ENCODE data around the gene NFKB1.

Gene NFKB1

DNA sequence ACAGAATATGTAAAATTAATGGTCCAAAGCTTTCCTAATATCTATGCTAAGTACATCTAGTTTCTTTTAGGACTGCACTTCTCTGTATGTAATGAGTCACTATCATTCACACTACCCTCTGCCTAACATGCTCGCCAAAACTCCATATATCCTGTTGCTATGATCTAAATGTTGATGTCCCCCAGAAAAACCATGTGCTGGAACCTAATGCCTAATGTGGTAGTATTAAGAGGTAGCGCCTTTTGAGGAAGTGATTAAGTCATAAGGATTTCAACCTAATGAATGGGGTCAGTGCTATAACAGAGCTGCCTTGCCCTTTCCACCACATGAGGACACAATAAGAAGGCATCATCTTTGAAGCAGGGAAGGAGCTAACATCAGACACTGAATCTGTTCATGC is 34.9 kb upstream of the NFKB1 start:
- ChIA-PET POLR2A (no interaction called here), CTCF (interaction anchor here (0.6 kb wide), 1 partner anchor 314 kb away, joined by 3 read pairs; no protein-coding TSS in a partner anchor)
- DNase-seq (ENCODE audit: extremely low spot score) = no peak
- no peak for TF ChIP-seq FOXK2 (IDR thresholded peaks at IDR 0.05)
- TF ChIP-seq CTBP1 (IDR thresholded peaks at IDR 0.05; ENCODE audit: borderline replicate concordance) = no peak
- no peak for TF ChIP-seq ELF4 (IDR thresholded peaks at IDR 0.05)
- TF ChIP-seq TARDBP (IDR thresholded peaks at IDR 0.05) = no peak
- no peak for TF ChIP-seq FOXA1 (IDR thresholded peaks at IDR 0.05)
- TF ChIP-seq LEF1 (IDR thresholded peaks at IDR 0.05; ENCODE audit: borderline replicate concordance) = no peak

DNA sequence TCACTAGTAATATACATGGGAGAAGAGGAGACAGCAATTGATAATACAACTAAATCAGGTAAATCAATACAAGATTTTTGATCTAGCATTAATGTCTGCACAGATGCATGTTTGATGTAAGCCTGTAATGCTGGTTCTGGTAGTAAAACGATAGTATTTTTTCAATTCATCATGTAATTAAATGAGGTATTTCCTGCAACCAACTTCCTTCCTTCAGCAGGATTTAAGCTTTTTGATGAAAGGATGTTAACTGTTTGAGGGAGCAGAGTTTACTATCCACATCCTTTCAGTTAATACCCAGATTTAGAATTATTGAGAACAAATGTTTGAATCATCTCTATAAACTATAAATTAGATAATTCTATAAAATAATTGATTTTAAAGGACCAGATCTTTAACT is 31.4 kb upstream of the NFKB1 start:
- no peak for TF ChIP-seq SP1 (IDR thresholded peaks at IDR 0.05)
- no peak for DNase-seq (ENCODE audit: extremely low spot score)
- ChIA-PET CTCF (interaction anchor here (0.8 kb wide), 1 partner anchor 12 kb away, joined by 3 read pairs; no protein-coding TSS in a partner anchor), POLR2A (no interaction called here)

DNA sequence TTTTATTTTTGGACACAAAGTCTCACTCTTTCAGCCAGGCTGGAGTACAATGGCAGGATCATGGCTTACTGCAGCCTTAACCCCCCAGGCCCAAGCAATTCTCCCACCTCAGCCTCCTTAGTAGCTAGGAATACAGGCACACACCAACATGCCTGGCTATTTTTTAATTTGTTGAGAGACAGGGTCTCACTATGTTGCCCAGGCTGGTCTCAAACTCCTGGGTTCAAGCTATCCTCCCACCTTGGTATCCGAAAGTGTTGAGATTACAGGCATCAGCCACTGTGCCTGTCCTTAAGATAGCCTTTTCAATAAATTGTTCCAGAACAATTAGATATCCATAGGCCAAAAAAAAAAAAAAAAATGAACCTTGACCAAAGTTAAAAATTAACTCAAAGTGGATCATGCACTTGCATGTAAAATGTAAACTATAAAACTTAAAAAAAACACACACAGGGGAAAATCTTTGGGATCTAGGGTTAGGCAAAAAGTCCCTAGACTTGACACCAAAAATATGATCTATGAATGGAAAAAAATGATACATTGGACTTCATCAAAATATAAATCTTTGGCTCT is 28.6 kb upstream of the NFKB1 start:
- TF ChIP-seq ELF4 (IDR thresholded peaks at IDR 0.05) (no peak), SUZ12 (IDR thresholded peaks at IDR 0.05) (no peak), FOXM1 (IDR thresholded peaks at IDR 0.05; ENCODE audit: borderline replicate concordance) (no peak), CTBP1 (IDR thresholded peaks at IDR 0.05; ENCODE audit: borderline replicate concordance) (no peak), FOXA1 (IDR thresholded peaks at IDR 0.05) (no peak), NFRKB (IDR thresholded peaks at IDR 0.05) (no peak), BHLHE40 (IDR thresholded peaks at IDR 0.05; ENCODE audit: borderline replicate concordance) (no peak), LEF1 (IDR thresholded peaks at IDR 0.05; ENCODE audit: borderline replicate concordance) (no peak), FOXK2 (IDR thresholded peaks at IDR 0.05) (no peak), TARDBP (IDR thresholded peaks at IDR 0.05) (no peak), SP1 (IDR thresholded peaks at IDR 0.05) (no peak), L3MBTL2 (conservative IDR thresholded peaks at IDR 0.05) (no peak), ZNF384 (IDR thresholded peaks at IDR 0.05) (no peak), HDGF (IDR thresholded peaks at IDR 0.05; ENCODE audit: borderline replicate concordance) (no peak), ARNT (IDR thresholded peaks at IDR 0.05) (no peak)
- TF ChIP-seq, protein P1, sequence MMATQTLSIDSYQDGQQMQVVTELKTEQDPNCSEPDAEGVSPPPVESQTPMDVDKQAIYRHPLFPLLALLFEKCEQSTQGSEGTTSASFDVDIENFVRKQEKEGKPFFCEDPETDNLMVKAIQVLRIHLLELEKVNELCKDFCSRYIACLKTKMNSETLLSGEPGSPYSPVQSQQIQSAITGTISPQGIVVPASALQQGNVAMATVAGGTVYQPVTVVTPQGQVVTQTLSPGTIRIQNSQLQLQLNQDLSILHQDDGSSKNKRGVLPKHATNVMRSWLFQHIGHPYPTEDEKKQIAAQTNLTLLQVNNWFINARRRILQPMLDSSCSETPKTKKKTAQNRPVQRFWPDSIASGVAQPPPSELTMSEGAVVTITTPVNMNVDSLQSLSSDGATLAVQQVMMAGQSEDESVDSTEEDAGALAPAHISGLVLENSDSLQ (IDR thresholded peaks at IDR 0.05) = no peak
- ChIA-PET POLR2A (no interaction called here), CTCF (no interaction called here)
- DNase-seq (ENCODE audit: extremely low spot score) = no peak

DNA sequence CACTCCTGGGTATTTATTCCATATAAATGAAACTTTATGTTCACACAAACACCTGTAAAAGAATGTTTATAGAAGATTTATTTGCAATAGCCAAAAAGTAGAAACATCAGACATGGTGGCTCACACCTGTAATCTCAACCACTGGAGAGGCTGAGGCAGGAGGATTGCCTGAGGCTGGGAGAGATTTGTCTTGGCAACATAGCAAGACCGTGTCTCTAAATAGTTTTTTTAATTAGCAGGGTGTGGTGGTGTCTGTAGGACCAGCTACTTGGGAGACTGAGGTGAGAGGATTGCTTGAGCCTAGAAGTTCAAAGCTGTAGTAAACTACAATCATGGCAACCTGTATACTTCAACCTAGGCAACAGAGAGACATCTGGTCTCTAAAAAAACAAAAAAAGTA is 27.7 kb upstream of the NFKB1 start:
- TF ChIP-seq HDGF (IDR thresholded peaks at IDR 0.05; ENCODE audit: borderline replicate concordance) (no peak), L3MBTL2 (conservative IDR thresholded peaks at IDR 0.05) (no peak), LEF1 (IDR thresholded peaks at IDR 0.05; ENCODE audit: borderline replicate concordance) (no peak), NFRKB (IDR thresholded peaks at IDR 0.05) (no peak), FOXA1 (IDR thresholded peaks at IDR 0.05) (no peak), FOXK2 (IDR thresholded peaks at IDR 0.05) (no peak), CTBP1 (IDR thresholded peaks at IDR 0.05; ENCODE audit: borderline replicate concordance) (no peak), ZNF384 (IDR thresholded peaks at IDR 0.05) (no peak), ARNT (IDR thresholded peaks at IDR 0.05) (no peak), BHLHE40 (IDR thresholded peaks at IDR 0.05; ENCODE audit: borderline replicate concordance) (no peak), SP1 (IDR thresholded peaks at IDR 0.05) (no peak), ELF4 (IDR thresholded peaks at IDR 0.05) (no peak), SUZ12 (IDR thresholded peaks at IDR 0.05) (no peak)
- TF ChIP-seq, protein P1 (IDR thresholded peaks at IDR 0.05) = no peak
- DNase-seq (ENCODE audit: extremely low spot score) = no peak
- POLR2A ChIA-PET = no interaction called here
- CTCF ChIA-PET = interaction anchor here (0.6 kb wide), 1 partner anchor 1231 kb away, joined by 3 read pairs; no protein-coding TSS in a partner anchor

DNA sequence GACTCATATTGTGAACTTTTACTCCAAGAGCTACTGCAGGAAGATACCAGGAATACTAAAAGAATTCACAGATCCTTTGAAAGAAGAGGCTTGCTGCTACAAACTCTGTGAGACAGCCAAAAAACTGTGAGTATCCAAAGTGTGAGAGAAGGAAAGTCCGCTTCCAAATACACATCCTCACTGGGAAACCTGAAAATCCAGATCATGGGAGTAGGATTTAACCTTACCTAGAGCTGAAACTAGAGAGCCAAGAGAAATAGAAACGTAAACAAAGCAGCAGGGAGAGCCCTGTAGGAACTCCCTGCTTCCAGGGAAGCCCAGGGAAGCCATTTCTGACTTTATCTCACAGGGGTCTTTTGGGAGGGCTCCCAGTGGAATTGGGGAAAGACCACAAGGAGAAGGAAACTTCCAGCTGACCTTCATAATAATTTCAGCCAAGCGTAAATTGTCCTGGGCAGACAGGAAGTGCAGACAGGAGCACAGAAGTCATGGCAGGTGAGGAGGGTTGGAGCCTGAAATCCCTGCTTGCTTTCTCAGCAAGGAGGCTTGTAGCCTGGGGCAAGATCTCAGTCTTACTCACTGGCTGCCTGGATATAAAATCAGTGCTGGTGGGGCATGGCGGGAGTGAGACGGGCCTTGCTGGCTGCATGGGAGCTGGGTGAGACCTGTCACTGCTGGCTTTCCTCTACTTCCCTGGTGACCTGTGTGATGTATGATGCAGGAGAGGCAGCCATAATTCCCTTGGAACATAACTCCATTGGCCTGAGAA is 26.2 kb upstream of the NFKB1 start:
- DNase-seq (ENCODE audit: extremely low spot score) = no peak
- CTCF ChIA-PET = no interaction called here
- POLR2A ChIA-PET = no interaction called here

More for the DNA sequence above, 26.2 kb upstream of the NFKB1 start:
- no peak for TF ChIP-seq ARNT (IDR thresholded peaks at IDR 0.05)
- no peak for TF ChIP-seq SP1 (IDR thresholded peaks at IDR 0.05)
- no peak for TF ChIP-seq HDGF (IDR thresholded peaks at IDR 0.05; ENCODE audit: borderline replicate concordance)
- no peak for TF ChIP-seq L3MBTL2 (conservative IDR thresholded peaks at IDR 0.05)
- TF ChIP-seq, protein P1 (IDR thresholded peaks at IDR 0.05) = no peak
- TF ChIP-seq NFRKB (IDR thresholded peaks at IDR 0.05) = no peak
- TF ChIP-seq FOXK2 (IDR thresholded peaks at IDR 0.05) = no peak
- TF ChIP-seq BHLHE40 (IDR thresholded peaks at IDR 0.05; ENCODE audit: borderline replicate concordance) = no peak
- no peak for TF ChIP-seq LEF1 (IDR thresholded peaks at IDR 0.05; ENCODE audit: borderline replicate concordance)
- no peak for TF ChIP-seq TARDBP (IDR thresholded peaks at IDR 0.05)
- no peak for TF ChIP-seq FOXA1 (IDR thresholded peaks at IDR 0.05)
- TF ChIP-seq FOXM1 (IDR thresholded peaks at IDR 0.05; ENCODE audit: borderline replicate concordance) = no peak
- no peak for TF ChIP-seq SUZ12 (IDR thresholded peaks at IDR 0.05)
- TF ChIP-seq CTBP1 (IDR thresholded peaks at IDR 0.05; ENCODE audit: borderline replicate concordance) = no peak
- TF ChIP-seq ZNF384 (IDR thresholded peaks at IDR 0.05) = no peak
- TF ChIP-seq ELF4 (IDR thresholded peaks at IDR 0.05) = no peak
